ENCODE measurements around the gene AGAP1.

AGAP1 gene

DNA sequence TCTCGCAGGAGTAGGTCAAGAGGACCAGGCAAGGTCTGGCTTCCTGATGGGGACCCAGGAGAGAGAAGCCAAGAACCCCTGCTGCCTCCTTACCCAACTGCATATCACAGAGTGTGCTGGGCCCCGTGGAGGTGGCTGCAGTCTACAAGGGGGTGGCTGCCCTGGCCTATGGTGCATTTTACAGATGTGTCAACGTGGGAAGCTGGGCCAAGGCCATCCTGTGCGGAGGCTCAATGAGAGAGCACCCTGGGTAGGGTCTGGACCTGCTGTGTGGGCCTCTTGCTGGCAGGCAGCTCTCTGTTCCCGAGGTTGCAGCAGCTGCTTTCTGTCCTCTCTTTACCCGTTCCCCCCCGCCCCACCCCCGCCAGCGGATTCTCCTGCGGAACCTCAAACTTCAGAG is 612.9 kb downstream of the AGAP1 start:
- DNase-seq (ENCODE audit: low read depth in 1 of 2, low spot score in 1 of 2): no peak

DNA sequence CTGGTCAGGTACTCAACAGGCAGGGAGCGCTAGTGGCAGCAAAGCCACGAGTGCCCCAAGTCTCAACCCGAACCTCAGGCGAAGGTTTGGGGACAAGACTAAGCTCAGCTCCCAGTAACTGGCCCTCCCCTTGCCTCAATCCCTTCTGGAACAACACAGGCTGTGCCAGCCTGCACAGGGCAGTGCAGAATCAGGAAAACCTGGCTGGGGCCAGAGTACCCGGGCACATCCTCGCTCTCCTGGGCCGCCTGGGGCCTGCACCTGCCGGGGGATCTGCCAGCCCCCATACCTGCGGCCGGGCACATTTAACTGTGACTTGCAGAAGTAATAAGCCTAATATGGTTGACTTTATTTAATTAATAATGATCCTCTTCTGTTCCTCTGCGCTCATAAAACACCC is 613.7 kb downstream of the AGAP1 start:
- no peak for DNase-seq (ENCODE audit: low read depth in 1 of 2, low spot score in 1 of 2)

DNA sequence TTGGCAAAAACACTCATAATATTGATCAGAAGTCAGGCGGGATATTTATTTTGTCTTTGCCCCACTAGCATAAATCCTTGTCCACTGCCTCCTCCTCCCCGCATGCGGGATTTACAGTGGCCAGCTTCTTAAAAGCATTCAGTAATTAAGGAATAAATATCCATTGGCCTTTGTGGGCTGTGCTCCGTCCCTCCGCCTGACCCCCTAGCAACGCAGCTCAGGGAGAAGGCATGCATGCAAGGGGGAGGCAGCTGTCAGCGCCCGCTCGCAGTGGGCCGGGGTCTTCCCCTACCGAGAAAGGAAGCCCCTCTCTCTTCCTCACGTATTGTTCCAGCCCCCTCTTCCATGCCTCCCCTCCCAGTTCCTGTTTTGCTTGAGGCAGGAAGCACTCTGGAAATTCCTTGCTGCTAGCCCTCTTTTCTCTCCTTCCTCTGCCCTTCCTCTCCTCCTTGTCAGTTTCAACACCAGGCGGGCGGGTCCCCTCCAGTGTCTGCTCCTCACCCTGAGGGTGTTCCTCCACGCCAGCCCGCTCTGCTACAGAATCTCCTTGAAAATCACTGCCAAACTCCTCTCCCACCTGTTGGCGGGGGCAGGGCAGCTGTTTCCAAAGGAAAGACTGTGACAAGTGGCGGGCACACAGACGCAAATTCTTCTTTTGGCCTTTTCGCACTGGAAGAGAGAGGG is 614.2 kb downstream of the AGAP1 start:
- DNase-seq (ENCODE audit: low read depth in 1 of 2, low spot score in 1 of 2): no peak

DNA sequence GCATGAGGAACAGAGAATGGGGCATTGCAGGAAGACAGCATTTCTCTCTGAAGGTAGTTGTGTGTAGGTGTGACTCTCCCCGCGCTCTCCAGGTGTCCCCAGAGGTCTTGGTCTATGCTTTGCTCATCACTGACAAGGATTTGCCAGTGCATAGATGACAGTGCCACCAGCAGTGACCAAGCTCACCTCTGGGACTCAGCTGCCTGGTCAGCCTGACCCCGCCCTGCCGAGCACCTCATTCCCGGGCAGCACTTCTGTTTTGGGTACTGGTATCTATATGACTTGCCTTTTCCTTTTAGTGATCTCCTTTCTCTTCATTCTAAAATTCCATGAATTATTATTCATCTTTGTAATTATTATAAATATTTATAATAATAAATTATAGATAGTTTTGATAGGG is 615.2 kb downstream of the AGAP1 start:
- DNase-seq (ENCODE audit: low read depth in 1 of 2, low spot score in 1 of 2): no peak

DNA sequence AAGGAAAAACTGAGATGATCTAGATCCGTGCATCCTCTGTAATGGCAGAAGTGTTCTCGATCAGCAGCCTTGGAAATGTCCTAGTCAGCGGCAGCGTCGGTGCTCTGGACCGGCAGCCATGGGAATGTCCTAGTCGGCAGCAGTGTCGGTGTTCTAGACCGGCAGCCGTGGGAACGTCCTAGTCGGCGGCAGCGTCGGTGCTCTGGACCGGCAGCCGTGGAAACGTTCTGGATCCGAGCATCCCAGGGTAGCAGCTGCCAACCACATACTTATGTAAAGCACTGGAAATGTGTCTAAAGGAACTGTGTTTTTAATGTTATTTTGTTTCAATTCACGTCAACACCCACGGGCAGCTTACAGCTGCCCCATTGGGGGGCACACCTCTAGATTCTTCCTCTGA is 615.6 kb downstream of the AGAP1 start:
- DNase-seq (ENCODE audit: low read depth in 1 of 2, low spot score in 1 of 2): no peak

DNA sequence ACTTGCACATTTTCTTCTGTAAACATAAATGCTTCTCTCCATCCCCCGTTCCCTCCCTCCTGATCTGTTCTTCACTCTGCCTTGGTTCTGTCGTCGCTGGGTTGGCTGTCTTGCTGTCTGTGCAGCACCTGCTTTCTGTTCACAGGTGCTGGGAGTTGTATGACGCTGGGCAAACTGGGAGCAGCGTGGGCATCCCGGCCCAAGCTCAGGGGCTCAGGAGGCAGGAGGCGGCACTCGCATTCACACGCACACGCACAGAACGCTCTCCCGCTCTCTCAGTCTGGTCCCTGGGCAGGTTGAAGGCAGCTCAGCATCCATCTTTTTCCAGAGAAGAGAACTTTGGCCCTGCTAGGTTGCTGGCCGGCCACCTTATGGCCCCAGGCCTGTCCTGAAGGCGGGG is 618.6 kb downstream of the AGAP1 start:
- DNase-seq (ENCODE audit: low read depth in 1 of 2, low spot score in 1 of 2): no peak

DNA sequence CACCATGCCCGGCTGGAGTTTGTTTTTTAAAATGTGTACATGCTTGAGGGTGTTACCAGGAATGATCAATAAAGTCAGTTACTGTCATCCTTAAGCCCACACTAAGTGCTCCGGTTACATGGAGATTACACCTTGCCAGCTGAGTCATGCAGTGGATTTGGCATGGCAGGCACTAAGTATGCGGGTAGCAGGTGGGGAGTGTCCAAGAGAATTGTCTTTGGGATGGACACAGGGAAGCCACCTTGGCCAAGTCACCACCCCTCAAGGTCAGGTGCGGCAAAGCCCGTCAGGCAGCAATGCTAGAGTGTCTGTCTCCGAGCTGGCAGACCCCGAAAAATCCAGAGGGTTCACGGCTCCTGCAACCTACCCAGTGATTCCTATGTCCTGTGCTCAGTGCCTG is 619.6 kb downstream of the AGAP1 start:
- DNase-seq (ENCODE audit: low read depth in 1 of 2, low spot score in 1 of 2): no peak

DNA sequence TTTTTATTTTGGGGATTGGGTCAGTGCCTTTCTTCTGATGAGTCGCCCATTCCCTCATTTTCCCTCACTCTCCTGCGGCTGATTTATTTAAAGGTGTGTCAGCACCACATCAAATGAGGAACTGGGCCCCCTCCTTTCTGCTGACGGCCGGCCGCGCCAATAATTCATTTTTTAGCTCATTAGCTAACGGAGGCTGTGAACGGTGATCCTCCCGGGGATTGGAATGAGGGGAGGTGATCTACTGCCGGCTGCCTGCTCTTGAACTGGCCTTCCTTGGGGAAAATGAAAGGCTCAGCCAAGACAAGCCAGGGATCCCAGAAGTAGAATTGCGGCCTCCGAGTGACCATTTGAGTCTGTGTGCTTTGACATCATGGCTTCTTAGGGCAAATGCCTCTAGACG is 620.1 kb downstream of the AGAP1 start:
- no peak for DNase-seq (ENCODE audit: low read depth in 1 of 2, low spot score in 1 of 2)

DNA sequence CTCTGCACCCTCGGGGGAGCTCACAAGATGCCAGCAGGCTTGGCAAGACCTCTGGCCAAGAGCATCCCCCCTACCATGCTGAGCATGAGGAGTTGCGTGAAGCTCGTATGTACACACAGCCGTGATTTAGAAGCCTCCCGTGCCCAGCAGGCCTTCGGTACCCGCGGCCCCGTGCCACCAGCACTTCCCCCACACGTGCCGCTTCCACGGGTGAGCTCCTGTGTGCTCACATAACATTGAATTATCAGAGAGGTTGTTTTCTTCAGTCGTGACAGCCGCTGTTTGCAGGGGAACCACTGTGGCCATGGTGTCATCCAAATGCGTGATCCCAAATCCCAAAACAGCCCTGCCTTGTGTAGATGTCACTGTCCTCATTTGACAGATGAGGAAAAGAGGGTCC is 621.1 kb downstream of the AGAP1 start:
- DNase-seq (ENCODE audit: low read depth in 1 of 2, low spot score in 1 of 2): no peak

DNA sequence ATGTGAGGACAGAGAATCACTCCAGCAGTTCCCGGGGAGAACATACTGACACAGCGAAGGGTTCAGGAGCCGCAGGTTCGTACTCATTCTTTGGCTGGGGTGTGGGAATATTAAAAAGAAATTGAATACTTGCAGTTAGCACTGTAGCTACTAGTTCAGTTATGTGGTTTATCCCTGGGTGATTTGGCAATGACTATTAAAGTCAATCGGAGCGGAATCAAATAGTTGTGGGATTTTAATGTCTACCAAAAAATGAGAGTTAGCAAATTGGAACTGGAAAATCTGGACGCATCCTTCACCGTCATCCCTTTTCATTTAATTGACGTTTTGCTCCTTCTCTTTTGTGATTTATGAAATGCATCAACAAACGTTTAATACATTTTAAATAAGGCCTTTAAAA is 623.6 kb downstream of the AGAP1 start:
- DNase-seq (ENCODE audit: low read depth in 1 of 2, low spot score in 1 of 2): no peak

DNA sequence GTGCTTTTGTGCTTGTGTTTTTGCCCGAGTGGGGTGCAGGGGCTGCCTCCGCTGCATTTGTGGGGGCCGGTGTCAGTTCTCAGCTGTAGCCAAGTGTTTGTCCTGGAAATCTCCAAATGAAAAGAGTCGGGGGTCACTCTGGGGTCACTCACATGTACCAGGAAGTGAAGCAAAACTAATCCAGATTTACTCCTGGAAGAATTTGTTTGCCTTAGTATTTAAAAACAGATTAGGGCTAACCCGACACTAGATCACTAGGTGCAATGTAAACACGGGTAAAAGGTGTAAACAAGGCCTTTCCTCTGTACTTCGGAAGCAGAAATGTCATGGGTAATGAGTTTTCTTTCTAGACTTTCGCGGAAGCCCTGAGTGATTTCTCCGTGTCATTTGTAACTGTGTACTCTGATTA is 624.0 kb downstream of the AGAP1 start:
- no peak for DNase-seq (ENCODE audit: low read depth in 1 of 2, low spot score in 1 of 2)

DNA sequence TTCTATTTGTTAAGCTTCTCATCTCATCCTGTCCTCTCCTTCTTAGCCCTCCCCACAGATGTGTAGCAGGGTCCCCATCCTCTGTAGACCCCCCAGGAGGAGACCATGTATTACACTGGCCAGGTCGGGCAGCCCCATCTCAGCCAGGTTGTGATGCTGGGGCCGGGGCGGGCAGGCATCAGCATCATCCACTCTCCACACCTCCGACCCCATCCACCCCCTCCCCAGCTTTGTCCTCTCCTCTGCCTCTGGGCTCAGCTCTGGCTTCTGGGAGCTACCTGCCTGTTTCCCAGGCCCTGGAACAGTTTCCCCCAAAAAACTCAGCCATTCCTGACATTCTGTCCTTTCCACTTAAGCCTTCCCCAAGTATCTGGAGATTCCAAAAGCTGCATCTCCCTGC is 625.2 kb downstream of the AGAP1 start:
- DNase-seq (ENCODE audit: low read depth in 1 of 2, low spot score in 1 of 2): no peak

DNA sequence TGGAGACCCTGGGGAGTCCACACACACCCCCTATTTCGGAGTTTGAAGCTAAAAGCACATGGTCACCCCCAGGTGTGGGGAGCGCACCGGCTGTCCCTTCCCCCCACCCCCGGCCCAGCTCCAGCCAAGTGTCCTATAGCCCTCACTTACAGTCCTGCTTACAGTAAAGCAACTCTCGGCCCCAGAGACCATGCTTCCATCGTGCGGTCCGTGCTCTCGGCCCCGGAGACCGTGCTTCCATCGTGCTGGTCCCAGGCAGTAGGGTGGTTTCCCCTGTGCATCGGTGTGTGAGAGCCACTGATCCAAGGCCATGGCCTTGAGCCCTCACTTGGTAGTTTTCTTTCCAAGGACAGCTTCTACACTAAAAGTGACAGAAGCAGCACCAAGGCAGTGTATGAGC is 625.6 kb downstream of the AGAP1 start:
- DNase-seq (ENCODE audit: low read depth in 1 of 2, low spot score in 1 of 2): no peak

DNA sequence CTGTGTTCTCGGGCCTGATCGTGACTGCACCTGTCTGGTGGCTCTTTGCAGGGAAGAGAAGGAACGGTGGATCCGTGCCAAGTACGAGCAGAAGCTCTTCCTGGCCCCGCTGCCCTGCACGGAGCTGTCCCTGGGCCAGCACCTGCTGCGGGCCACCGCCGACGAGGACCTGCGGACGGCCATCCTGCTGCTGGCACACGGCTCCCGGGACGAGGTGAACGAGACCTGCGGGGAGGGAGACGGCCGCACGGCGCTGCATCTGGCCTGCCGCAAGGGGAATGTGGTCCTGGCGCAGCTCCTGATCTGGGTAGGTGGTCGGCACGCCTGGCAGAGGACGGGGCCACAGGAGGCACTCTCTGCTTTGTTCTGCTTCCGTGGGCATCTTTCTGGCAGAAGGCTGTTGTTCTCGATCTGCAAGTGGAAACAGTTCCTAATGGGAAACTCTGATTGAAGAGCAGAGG is 626.3 kb downstream of the AGAP1 start:
- DNase-seq (ENCODE audit: low read depth in 1 of 2, low spot score in 1 of 2): no peak

DNA sequence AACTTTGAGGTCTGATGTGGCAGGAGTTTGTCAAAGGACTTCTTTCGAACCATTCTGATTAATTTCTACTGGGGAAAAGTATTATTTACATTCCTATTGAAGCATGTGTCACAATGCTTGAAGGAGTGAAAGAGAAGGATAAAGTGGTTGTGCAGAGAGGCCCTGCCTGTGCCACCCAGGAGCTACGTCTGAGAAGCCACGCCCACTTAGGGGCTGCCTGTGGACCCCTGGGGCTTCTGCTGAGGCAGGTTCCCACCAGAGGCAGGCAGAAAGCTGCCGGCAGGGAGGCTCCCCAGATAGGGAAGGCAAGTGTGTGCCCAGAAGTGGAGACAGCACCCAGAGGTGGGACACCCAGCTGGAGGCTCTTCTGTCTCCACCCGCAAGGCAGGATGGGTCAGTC is 627.0 kb downstream of the AGAP1 start:
- DNase-seq (ENCODE audit: low read depth in 1 of 2, low spot score in 1 of 2): no peak

DNA sequence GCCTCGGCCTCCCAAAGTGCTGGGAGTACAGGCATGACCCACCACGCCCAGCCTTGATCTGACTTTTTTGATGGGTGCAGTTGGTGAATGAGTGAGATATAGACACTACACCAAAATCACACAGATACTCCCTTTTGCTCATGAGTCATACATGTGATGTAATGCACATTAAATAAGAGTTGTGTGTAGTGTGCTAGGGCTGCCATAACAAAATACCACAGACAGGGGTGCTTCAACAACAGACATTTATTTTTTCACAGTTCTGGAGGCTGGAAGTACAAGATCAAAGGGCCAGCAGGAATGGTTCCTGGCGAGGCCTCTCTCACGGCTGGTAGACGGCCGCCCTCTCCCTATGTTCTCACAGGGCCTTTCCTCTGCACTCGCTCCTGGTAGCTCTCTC is 627.7 kb downstream of the AGAP1 start:
- DNase-seq (ENCODE audit: low read depth in 1 of 2, low spot score in 1 of 2): no peak

DNA sequence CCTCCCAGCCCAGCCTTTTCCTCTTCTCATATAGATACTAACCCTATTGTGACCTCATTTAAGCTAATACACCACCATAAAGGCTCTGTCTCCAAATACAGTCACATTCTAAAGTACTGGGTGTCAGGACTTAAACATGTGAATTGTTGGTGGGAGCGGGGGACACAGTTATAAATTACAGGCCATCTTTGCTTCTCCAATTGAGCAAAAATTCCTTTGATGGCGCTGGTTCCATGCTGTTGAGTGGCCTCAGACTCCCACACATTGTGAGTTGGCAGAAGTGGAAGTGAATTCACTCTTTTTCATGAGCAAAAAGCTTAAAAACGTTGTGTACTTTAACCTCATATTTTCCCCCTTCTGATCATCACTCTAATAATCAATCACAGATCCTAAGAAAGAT is 628.4 kb downstream of the AGAP1 start:
- no peak for DNase-seq (ENCODE audit: low read depth in 1 of 2, low spot score in 1 of 2)

DNA sequence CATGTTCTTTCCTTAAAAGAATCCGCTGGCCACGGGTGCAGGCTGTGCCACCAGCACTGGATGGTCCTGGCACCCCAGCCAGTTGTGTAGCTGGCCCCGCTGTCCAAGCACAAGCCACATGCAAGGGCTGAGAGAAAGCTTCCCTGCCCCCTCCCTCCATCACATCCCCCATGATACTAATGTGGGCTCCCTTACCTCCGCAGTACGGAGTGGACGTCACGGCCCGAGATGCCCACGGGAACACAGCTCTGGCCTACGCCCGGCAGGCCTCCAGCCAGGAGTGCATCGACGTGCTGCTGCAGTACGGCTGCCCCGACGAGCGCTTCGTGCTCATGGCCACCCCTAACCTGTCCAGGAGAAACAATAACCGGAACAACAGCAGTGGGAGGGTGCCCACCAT is 629.9 kb downstream of the AGAP1 start:
- no peak for DNase-seq (ENCODE audit: low read depth in 1 of 2, low spot score in 1 of 2)

DNA sequence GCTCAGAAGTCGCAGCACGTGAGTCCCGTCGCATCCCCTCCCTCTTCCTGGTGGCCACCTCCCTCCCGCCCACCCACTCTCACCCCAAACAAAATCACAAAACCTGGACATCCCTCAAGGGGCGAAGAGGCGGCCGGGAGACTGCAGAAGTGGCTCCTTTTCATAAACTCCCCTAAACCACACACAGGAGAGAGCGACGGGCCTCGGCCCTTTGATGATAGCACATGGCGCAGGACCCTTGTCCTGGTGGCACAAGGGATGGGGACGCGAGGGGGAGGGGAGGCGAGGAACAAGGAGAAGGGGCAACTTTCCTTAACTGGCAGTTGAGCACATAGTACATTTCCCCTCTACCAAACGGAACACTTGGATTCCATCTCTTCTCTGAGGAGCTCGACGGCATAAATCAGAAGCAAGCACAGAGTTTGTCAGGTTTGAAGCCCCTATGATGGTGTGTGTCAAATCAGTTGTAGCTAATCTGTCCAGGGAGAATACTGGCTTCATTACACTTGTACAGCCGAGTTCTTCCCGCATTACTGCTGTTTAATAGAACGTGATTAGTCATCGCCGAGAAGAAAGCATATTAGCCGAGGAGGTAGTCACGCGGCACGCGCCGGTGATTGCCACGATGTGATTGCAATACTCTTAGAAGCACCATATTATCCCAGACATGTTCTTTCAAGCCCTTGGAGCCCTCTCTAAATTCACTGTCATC is 630.5 kb downstream of the AGAP1 start:
- no peak for DNase-seq (ENCODE audit: low read depth in 1 of 2, low spot score in 1 of 2)

DNA sequence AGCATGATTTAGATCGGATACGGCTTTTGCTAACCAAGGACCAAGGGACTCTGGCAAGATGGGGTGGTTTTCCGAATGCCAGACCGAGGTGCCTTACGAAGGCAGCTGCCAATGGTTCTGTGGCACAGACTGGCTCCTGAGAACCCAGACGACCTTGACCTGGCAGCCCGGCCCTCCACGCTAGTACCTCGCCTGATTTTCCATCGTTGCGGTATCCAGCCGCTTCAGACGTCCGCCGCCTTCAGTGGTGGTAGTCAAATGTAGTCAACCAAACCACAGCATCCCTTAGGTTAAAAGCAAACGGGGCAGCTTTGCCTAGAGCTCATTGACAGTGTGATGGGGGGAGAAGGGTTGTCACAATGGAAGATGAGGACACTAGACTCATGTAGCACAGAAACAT is 631.7 kb downstream of the AGAP1 start:
- no peak for DNase-seq (ENCODE audit: low read depth in 1 of 2, low spot score in 1 of 2)

DNA sequence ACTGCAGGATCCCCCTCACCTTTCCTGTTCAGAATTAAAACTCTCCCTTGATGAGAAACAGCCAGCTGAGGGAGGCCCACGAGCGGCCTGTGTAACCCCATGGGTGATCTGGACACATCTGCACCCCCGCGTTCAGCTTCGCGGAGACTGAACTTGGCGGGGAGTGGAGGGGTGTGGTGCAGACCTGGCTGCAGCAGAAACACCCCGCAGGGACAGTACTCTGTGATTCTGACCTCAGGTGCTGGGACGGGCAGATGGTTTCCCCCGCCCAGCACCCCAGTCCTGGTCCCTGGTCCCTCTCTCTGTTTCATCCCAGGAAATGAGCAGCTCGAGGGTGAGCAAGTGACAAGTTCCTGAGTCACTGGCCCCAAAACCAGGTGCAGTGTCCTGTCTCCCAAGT is 633.2 kb downstream of the AGAP1 start:
- no peak for DNase-seq (ENCODE audit: low read depth in 1 of 2, low spot score in 1 of 2)

DNA sequence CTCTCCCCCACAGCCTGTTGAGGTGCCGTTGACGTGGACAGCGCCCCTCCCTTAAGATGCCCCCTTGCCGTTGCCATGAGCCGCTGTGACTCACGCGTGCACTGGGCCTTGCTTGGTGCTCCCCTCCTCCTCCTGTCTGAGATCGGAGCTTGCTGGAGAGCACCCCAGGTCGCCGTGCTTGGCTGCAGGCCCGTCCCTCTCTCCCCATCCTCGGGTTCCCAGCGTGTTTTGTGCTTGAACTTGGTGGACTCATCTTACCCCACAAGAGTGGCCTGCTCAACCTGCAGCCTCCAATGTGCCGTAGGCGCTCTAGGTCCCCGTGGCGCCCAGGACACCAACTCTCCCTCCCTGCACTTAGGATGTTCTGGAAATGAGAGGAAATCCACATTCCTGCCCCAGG is 634.5 kb downstream of the AGAP1 start:
- no peak for DNase-seq (ENCODE audit: low read depth in 1 of 2, low spot score in 1 of 2)

DNA sequence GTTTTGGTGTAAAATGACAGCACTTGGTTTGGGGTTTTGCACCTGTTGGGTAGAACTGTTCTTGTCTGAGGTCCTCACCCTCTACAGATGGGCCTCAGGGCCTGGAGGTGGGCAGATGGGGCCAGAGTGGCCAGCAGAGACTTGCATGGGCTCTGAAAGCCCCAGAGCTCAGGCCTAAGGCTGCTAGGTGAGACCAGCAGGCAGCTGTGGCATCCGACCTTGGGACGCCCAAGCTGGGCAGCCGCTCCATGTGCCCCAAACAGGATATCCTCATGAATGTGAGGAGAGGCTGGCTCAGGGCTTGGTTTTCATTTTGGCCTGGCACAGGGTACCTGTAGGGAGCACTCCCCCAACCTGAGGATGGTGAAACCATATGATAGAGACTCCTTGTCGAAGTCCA is 636.1 kb downstream of the AGAP1 start:
- DNase-seq (ENCODE audit: low read depth in 1 of 2, low spot score in 1 of 2): no peak
